GM23338 (cell line): ENCODE measurements around the gene NFATC1. TPM values are rescaled to one million over a fixed set of nuclear protein-coding genes. Genes with fewer than 3 reads are reported as not detected.

ENCODE experiments used
- ATAC-seq: fragments of 200-7000 bp; cut with Tn5 transposase; 3 replicates; pipeline ENCODE4 v1.9.1; 2020
- DNase-seq: peaks from one replicate; pipeline ENCODE4 v3.0.0-alpha.2; 2015; ENCODE audit warnings: low spot score
- H2AFZ ChIP-seq: fragments of 200-600 bp; sonication (generic); 2 replicates; pipeline ENCODE4 v1.8.0; 2016; ENCODE audit warnings: antibody characterized with exemption, mild to moderate bottlenecking, moderate library complexity
- H3F3A ChIP-seq: fragments of 200-600 bp; sonication (generic); replicated peaks from 2 replicates; pipeline ENCODE4 v1.8.0; 2017; ENCODE audit warnings: antibody characterized with exemption, mixed run types, low read depth
- H3K27ac ChIP-seq: fragments of 200-600 bp; sonication (generic); 2 replicates; pipeline ENCODE4 v1.6.1; 2016; ENCODE audit warnings: low read depth
- H3K27me3 ChIP-seq: fragments of 200-600 bp; sonication (generic); 2 replicates; pipeline ENCODE4 v1.8.0; 2016; ENCODE audit warnings: mild to moderate bottlenecking, mixed run types, moderate library complexity; ENCODE audit not compliant: insufficient read depth
- H3K36me3 ChIP-seq: fragments of 200-600 bp; sonication (generic); 2 replicates; pipeline ENCODE4 v1.8.0; 2016; ENCODE audit warnings: mild to moderate bottlenecking; ENCODE audit not compliant: insufficient read depth
- H3K4me1 ChIP-seq: fragments of 200-600 bp; sonication (generic); 2 replicates; pipeline ENCODE4 v1.8.0; 2016; ENCODE audit warnings: mild to moderate bottlenecking, moderate library complexity; ENCODE audit not compliant: insufficient read depth
- H3K4me2 ChIP-seq: fragments of 200-600 bp; sonication (generic); 2 replicates; pipeline ENCODE4 v1.7.1; 2017; ENCODE audit warnings: mixed run types
- H3K4me3 ChIP-seq: fragments of 200-600 bp; sonication (generic); 2 replicates; pipeline ENCODE4 v1.6.1; 2016; ENCODE audit warnings: mixed run types
- H3K79me2 ChIP-seq: fragments of 200-600 bp; sonication (generic); replicated peaks from 2 replicates; pipeline ENCODE4 v1.8.0; 2017; ENCODE audit warnings: mild to moderate bottlenecking; ENCODE audit not compliant: insufficient read depth
- H3K9me2 ChIP-seq: fragments of 200-600 bp; sonication (generic); 2 replicates; pipeline ENCODE4 v1.8.0; 2017; ENCODE audit not compliant: insufficient read depth
- H4K20me1 ChIP-seq: fragments of 200-600 bp; sonication (generic); replicated peaks from 2 replicates; pipeline ENCODE4 v1.8.0; 2017; ENCODE audit warnings: mild to moderate bottlenecking; ENCODE audit not compliant: insufficient read depth
- H3K27ac Mint-ChIP-seq: 2 replicates; pipeline ENCODE4 v1.8.0; 2020; ENCODE audit warnings: inconsistent platforms, mild to moderate bottlenecking, moderate library complexity, mixed read lengths
- H3K27me3 Mint-ChIP-seq: 3 replicates; pipeline ENCODE4 v1.8.0; 2022; ENCODE audit warnings: low read depth, mild to moderate bottlenecking, moderate library complexity, mixed read lengths, inconsistent platforms; ENCODE audit not compliant: insufficient read depth, poor library complexity
- H3K36me3 Mint-ChIP-seq: 3 replicates; pipeline ENCODE4 v1.8.0; 2021; ENCODE audit warnings: low read depth, mild to moderate bottlenecking, inconsistent platforms, moderate library complexity, mixed read lengths
- H3K4me1 Mint-ChIP-seq: 3 replicates; pipeline ENCODE4 v1.8.0; 2020; ENCODE audit warnings: mild to moderate bottlenecking, inconsistent platforms, mixed read lengths
- H3K4me3 Mint-ChIP-seq: 3 replicates; pipeline ENCODE4 v1.8.0; 2021; ENCODE audit warnings: moderate library complexity, mild to moderate bottlenecking, inconsistent platforms, mixed read lengths
- H3K9me3 Mint-ChIP-seq: 3 replicates; pipeline ENCODE4 v1.8.0; 2020; ENCODE audit warnings: moderate library complexity, mild to moderate bottlenecking, inconsistent platforms, mixed read lengths
- ZNF114 ChIP-seq: fragments of 250-450 bp; sonication (Bioruptor Pico); IDR thresholded peaks from 2 replicates; pipeline ENCODE4 v1.5.0; 2020; ENCODE audit warnings: mild to moderate bottlenecking, moderate library complexity
- polyA plus RNA-seq: library from polyadenylated mRNA; unstranded; fragments of >200 nt; fragmentation: Nextera tagmentation; extraction: Ambion mirVana; gene quantifications from 2 replicates; pipeline ENCODE4 v1.2.1, GENCODE V29; 2016
- total RNA-seq: library from RNA; depleted of rRNA; stranded (reverse); fragments of >200 nt; shearing (Covaris generic); gene quantifications from 2 replicates; pipeline ENCODE4 v1.2.3, GENCODE V29; 2014
- TF ChIP-seq, protein P1 (sequence below): fragments of 250-450 bp; sonication (Bioruptor Pico); IDR thresholded peaks from 2 replicates; pipeline ENCODE4 v1.5.0; 2020; ENCODE audit warnings: mild to moderate bottlenecking, moderate library complexity
- TF ChIP-seq, protein P2 (sequence below): IDR thresholded peaks from one replicate; pipeline ENCODE4 v1.6.1; 2018; ENCODE audit warnings: antibody characterized with exemption; ENCODE audit not compliant: unreplicated experiment

NFATC1 gene
- total and polyA plus RNA-seq, 2 experiments from 2014 or later, result 3.9 to 6.4 TPM

GRCh38 chr18:79490626-79491041 lies 94.9 kb downstream of the NFATC1 start:
- DNase-seq (no peak), ATAC-seq (no peak)
- no peaks in the 10 kb centered on the region for H3K79me2 ChIP-seq
- H3K4me1 Mint-ChIP-seq, result no peaks in the 10 kb centered on the region
- no peak overlapping the region for H3K4me3 Mint-ChIP-seq
- H3K27ac Mint-ChIP-seq, result no peak overlapping the region
- H3K4me3 ChIP-seq, result no peak overlapping the region
- H3F3A ChIP-seq, result no peaks in the 10 kb centered on the region
- no peaks in the 10 kb centered on the region for H3K36me3 ChIP-seq
- TF ChIP-seq, protein P1, sequence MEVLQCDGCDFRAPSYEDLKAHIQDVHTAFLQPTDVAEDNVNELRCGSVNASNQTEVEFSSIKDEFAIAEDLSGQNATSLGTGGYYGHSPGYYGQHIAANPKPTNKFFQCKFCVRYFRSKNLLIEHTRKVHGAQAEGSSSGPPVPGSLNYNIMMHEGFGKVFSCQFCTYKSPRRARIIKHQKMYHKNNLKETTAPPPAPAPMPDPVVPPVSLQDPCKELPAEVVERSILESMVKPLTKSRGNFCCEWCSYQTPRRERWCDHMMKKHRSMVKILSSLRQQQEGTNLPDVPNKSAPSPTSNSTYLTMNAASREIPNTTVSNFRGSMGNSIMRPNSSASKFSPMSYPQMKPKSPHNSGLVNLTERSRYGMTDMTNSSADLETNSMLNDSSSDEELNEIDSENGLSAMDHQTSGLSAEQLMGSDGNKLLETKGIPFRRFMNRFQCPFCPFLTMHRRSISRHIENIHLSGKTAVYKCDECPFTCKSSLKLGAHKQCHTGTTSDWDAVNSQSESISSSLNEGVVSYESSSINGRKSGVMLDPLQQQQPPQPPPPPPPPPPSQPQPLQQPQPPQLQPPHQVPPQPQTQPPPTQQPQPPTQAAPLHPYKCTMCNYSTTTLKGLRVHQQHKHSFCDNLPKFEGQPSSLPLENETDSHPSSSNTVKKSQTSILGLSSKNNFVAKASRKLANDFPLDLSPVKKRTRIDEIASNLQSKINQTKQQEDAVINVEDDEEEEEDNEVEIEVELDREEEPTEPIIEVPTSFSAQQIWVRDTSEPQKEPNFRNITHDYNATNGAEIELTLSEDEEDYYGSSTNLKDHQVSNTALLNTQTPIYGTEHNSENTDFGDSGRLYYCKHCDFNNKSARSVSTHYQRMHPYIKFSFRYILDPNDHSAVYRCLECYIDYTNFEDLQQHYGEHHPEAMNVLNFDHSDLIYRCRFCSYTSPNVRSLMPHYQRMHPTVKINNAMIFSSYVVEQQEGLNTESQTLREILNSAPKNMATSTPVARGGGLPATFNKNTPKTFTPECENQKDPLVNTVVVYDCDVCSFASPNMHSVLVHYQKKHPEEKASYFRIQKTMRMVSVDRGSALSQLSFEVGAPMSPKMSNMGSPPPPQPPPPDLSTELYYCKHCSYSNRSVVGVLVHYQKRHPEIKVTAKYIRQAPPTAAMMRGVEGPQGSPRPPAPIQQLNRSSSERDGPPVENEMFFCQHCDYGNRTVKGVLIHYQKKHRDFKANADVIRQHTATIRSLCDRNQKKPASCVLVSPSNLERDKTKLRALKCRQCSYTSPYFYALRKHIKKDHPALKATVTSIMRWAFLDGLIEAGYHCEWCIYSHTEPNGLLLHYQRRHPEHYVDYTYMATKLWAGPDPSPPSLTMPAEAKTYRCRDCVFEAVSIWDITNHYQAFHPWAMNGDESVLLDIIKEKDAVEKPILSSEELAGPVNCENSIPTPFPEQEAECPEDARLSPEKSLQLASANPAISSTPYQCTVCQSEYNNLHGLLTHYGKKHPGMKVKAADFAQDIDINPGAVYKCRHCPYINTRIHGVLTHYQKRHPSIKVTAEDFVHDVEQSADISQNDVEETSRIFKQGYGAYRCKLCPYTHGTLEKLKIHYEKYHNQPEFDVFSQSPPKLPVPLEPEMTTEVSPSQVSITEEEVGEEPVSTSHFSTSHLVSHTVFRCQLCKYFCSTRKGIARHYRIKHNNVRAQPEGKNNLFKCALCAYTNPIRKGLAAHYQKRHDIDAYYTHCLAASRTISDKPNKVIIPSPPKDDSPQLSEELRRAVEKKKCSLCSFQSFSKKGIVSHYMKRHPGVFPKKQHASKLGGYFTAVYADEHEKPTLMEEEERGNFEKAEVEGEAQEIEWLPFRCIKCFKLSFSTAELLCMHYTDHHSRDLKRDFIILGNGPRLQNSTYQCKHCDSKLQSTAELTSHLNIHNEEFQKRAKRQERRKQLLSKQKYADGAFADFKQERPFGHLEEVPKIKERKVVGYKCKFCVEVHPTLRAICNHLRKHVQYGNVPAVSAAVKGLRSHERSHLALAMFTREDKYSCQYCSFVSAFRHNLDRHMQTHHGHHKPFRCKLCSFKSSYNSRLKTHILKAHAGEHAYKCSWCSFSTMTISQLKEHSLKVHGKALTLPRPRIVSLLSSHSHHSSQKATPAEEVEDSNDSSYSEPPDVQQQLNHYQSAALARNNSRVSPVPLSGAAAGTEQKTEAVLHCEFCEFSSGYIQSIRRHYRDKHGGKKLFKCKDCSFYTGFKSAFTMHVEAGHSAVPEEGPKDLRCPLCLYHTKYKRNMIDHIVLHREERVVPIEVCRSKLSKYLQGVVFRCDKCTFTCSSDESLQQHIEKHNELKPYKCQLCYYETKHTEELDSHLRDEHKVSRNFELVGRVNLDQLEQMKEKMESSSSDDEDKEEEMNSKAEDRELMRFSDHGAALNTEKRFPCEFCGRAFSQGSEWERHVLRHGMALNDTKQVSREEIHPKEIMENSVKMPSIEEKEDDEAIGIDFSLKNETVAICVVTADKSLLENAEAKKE (CRISPR knock-in tag), result no peak
- no peak for TF ChIP-seq ZNF114
- TF ChIP-seq, protein P2, sequence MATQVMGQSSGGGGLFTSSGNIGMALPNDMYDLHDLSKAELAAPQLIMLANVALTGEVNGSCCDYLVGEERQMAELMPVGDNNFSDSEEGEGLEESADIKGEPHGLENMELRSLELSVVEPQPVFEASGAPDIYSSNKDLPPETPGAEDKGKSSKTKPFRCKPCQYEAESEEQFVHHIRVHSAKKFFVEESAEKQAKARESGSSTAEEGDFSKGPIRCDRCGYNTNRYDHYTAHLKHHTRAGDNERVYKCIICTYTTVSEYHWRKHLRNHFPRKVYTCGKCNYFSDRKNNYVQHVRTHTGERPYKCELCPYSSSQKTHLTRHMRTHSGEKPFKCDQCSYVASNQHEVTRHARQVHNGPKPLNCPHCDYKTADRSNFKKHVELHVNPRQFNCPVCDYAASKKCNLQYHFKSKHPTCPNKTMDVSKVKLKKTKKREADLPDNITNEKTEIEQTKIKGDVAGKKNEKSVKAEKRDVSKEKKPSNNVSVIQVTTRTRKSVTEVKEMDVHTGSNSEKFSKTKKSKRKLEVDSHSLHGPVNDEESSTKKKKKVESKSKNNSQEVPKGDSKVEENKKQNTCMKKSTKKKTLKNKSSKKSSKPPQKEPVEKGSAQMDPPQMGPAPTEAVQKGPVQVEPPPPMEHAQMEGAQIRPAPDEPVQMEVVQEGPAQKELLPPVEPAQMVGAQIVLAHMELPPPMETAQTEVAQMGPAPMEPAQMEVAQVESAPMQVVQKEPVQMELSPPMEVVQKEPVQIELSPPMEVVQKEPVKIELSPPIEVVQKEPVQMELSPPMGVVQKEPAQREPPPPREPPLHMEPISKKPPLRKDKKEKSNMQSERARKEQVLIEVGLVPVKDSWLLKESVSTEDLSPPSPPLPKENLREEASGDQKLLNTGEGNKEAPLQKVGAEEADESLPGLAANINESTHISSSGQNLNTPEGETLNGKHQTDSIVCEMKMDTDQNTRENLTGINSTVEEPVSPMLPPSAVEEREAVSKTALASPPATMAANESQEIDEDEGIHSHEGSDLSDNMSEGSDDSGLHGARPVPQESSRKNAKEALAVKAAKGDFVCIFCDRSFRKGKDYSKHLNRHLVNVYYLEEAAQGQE, result no peak
- H3K27me3 Mint-ChIP-seq, result peaks cover 8% of the 10 kb centered on the region
- H3K9me2 ChIP-seq, result no peaks in the 10 kb centered on the region
- no peaks in the 10 kb centered on the region for H3K36me3 Mint-ChIP-seq
- H3K27me3 ChIP-seq, result no peaks in the 10 kb centered on the region
- no peak overlapping the region for H3K4me2 ChIP-seq
- no peaks in the 10 kb centered on the region for H3K4me1 ChIP-seq
- H3K27ac ChIP-seq, result no peak overlapping the region
- no peaks in the 10 kb centered on the region; the same call in 2 of the 3 replicates for H3K9me3 Mint-ChIP-seq
- H2AFZ ChIP-seq, result no peak overlapping the region
- H4K20me1 ChIP-seq, result no peaks in the 10 kb centered on the region
